Measurements from ENCODE around the gene FGR. TPM values are rescaled to one million over a fixed set of nuclear protein-coding genes. Genes with fewer than 3 reads are reported as not detected.
A peak's percentile ranks its signal among the peaks of the same experiment; 100 is the strongest.

FGR gene
- total RNA-seq, 1 donor from 2014 or later, result not detected

- H3K9me3 Mint-ChIP-seq, result no peaks in the 10 kb centered on the region
- no peaks in the 10 kb centered on the region for H3K36me3 Mint-ChIP-seq
- DNase-seq (ENCODE audit: extremely low spot score, unreplicated experiment), result peak; percentile 91
- peak overlapping the region; percentile 91 for H3K27ac Mint-ChIP-seq
- peak overlapping the region; percentile 61 for H3K4me3 Mint-ChIP-seq
- peak; percentile 92 for TF ChIP-seq CTCF (conservative IDR thresholded peaks at IDR 0.05)
- no peaks in the 10 kb centered on the region for H3K27me3 Mint-ChIP-seq
- peaks cover 26% of the 10 kb centered on the region for H3K4me1 Mint-ChIP-seq (ENCODE audit: unreplicated experiment)
Measured at GRCh38 chr1:27662707-27663393, 27.9 kb upstream of the FGR start.

GRCh38 chr1:27662261-27662660, 27.3 kb upstream of the FGR start:
- Mint-ChIP-seq H3K27ac (no peak overlapping the region), H3K9me3 (no peaks in the 10 kb centered on the region), H3K27me3 (no peaks in the 10 kb centered on the region), H3K36me3 (no peaks in the 10 kb centered on the region), H3K4me1 (ENCODE audit: unreplicated experiment) (peaks cover 26% of the 10 kb centered on the region), H3K4me3 (no peak overlapping the region)
- no peak for TF ChIP-seq CTCF (conservative IDR thresholded peaks at IDR 0.05)
- no peak for DNase-seq (ENCODE audit: extremely low spot score, unreplicated experiment)

- Mint-ChIP-seq H3K9me3 (no peaks in the 10 kb centered on the region), H3K27ac (peak overlapping the region; percentile 87), H3K4me3 (no peak overlapping the region), H3K27me3 (no peaks in the 10 kb centered on the region), H3K4me1 (ENCODE audit: unreplicated experiment) (peaks cover 26% of the 10 kb centered on the region), H3K36me3 (no peaks in the 10 kb centered on the region)
- DNase-seq (ENCODE audit: extremely low spot score, unreplicated experiment), result no peak
- no peak for TF ChIP-seq CTCF (conservative IDR thresholded peaks at IDR 0.05)
Measured at GRCh38 chr1:27661412-27662075, 26.6 kb upstream of the FGR start.

- no peak for DNase-seq (ENCODE audit: extremely low spot score, unreplicated experiment)
- Mint-ChIP-seq H3K9me3 (no peaks in the 10 kb centered on the region), H3K27ac (peak overlapping the region; percentile 87), H3K4me1 (ENCODE audit: unreplicated experiment) (peaks cover 30% of the 10 kb centered on the region), H3K4me3 (peak overlapping the region; percentile 88), H3K27me3 (no peaks in the 10 kb centered on the region), H3K36me3 (no peaks in the 10 kb centered on the region)
- TF ChIP-seq CTCF (conservative IDR thresholded peaks at IDR 0.05), result no peak
Measured at GRCh38 chr1:27660300-27660835, 25.4 kb upstream of the FGR start.

- Mint-ChIP-seq H3K9me3 (no peaks in the 10 kb centered on the region), H3K4me1 (ENCODE audit: unreplicated experiment) (peaks cover 36% of the 10 kb centered on the region), H3K27me3 (no peaks in the 10 kb centered on the region), H3K36me3 (no peaks in the 10 kb centered on the region), H3K4me3 (peak overlapping the region; percentile 88), H3K27ac (peak overlapping the region; percentile 93)
- DNase-seq (ENCODE audit: extremely low spot score, unreplicated experiment), result peak; percentile 89
- no peak for TF ChIP-seq CTCF (conservative IDR thresholded peaks at IDR 0.05)
Measured at GRCh38 chr1:27659497-27660299, 24.7 kb upstream of the FGR start.
